CD8-positive, alpha-beta memory T cell (primary cell): ENCODE measurements around the gene MOV10L1. TPM values are rescaled to one million over a fixed set of nuclear protein-coding genes. Genes with fewer than 3 reads are reported as not detected.
A peak's percentile ranks its signal among the peaks of the same experiment; 100 is the strongest.
"Not testable (repeated sequence)": the region's sequence is repeated elsewhere in the genome, so short reads cannot be mapped to it uniquely, and the experiment has no call there.

Experiments
- CTCF ChIA-PET: fragments of 350-600 bp; sonication (Branson Sonifier 250); formaldehyde crosslinking; loops from one replicate; lab custom pipeline; 2021; ENCODE audit warnings: antibody characterized with exemption; lab: Charles Lee
- POLR2A ChIA-PET: fragments of 350-600 bp; sonication (Branson Sonifier 250); formaldehyde crosslinking; loops from one replicate; lab custom pipeline; 2021; ENCODE audit warnings: antibody characterized with exemption; lab: Charles Lee
- DNase-seq, 5 donors: peaks; one replicate each; pipeline versions ENCODE4 v3.0.0 to v3.0.0-alpha.2; 2020 to 2022; ENCODE audit warnings: mixed read lengths in 1 of 5
- H3K27ac ChIP-seq: one replicate; pipeline ENCODE4 v1.7.0; 2013; ENCODE audit warnings: low read depth, mild to moderate bottlenecking, low read length, moderate library complexity
- H3K27me3 ChIP-seq: 2 replicates; pipeline ENCODE4 v1.7.0; 2013; ENCODE audit warnings: low read length, mild to moderate bottlenecking; ENCODE audit not compliant: insufficient read depth, poor library complexity, severe bottlenecking
- H3K36me3 ChIP-seq: 2 replicates; pipeline ENCODE4 v1.7.0; 2013; ENCODE audit warnings: mild to moderate bottlenecking, low read length, moderate library complexity; ENCODE audit not compliant: insufficient read depth
- H3K4me1 ChIP-seq: 2 replicates; pipeline ENCODE4 v1.7.0; 2013; ENCODE audit warnings: mild to moderate bottlenecking, low read length, moderate library complexity; ENCODE audit not compliant: insufficient read depth
- H3K4me3 ChIP-seq: 2 replicates; pipeline ENCODE4 v1.7.0; 2013; ENCODE audit warnings: mild to moderate bottlenecking, low read length
- H3K9me3 ChIP-seq: 2 replicates; pipeline ENCODE4 v1.7.0; 2013; ENCODE audit warnings: mild to moderate bottlenecking, low read length
- H3K27ac Mint-ChIP-seq, 8 donors: one replicate each; pipeline ENCODE4 v1.8.0; 2020 to 2021; ENCODE audit warnings: mixed read lengths in 8 of 8, mild to moderate bottlenecking in 6 of 8, inconsistent platforms in 3 of 8, moderate library complexity in 3 of 8
- H3K27me3 Mint-ChIP-seq, 2 donors: one replicate each; pipeline ENCODE4 v1.8.0; 2020 to 2021; ENCODE audit warnings: mixed read lengths in 2 of 2, mild to moderate bottlenecking in 1 of 2, moderate library complexity in 1 of 2
- H3K36me3 Mint-ChIP-seq, 3 donors: one replicate each; pipeline ENCODE4 v1.8.0; 2020 to 2021; ENCODE audit warnings: mixed read lengths in 3 of 3, inconsistent platforms in 1 of 3, mild to moderate bottlenecking in 1 of 3
- H3K4me1 Mint-ChIP-seq, 3 donors: one replicate each; pipeline ENCODE4 v1.8.0; 2020 to 2021; ENCODE audit warnings: mixed read lengths in 3 of 3, inconsistent platforms in 1 of 3, mild to moderate bottlenecking in 1 of 3
- H3K4me3 Mint-ChIP-seq, 7 donors: one replicate each; pipeline ENCODE4 v1.8.0; 2020 to 2021; ENCODE audit warnings: mixed read lengths in 7 of 7, mild to moderate bottlenecking in 6 of 7, moderate library complexity in 4 of 7, inconsistent platforms in 2 of 7
- H3K9me3 Mint-ChIP-seq, 5 donors: one replicate each; pipeline ENCODE4 v1.8.0; 2020 to 2022; ENCODE audit warnings: mixed read lengths in 5 of 5, mild to moderate bottlenecking in 3 of 5, moderate library complexity in 2 of 5, inconsistent platforms in 1 of 5
- polyA plus RNA-seq: library from polyadenylated mRNA; unstranded; fragments of 300-500 nt; fragmentation: Illumina TruSeq; gene quantifications from one replicate; pipeline ENCODE4 v1.2.3, GENCODE V29; 2021
- total RNA-seq, 2 experiments: library from RNA; stranded (reverse); gene quantifications; one replicate each; pipeline ENCODE4 v1.2.3, GENCODE V29; 2021

Gene MOV10L1
- total and polyA plus RNA-seq, 3 experiments from 2014 or later = not detected

DNA sequence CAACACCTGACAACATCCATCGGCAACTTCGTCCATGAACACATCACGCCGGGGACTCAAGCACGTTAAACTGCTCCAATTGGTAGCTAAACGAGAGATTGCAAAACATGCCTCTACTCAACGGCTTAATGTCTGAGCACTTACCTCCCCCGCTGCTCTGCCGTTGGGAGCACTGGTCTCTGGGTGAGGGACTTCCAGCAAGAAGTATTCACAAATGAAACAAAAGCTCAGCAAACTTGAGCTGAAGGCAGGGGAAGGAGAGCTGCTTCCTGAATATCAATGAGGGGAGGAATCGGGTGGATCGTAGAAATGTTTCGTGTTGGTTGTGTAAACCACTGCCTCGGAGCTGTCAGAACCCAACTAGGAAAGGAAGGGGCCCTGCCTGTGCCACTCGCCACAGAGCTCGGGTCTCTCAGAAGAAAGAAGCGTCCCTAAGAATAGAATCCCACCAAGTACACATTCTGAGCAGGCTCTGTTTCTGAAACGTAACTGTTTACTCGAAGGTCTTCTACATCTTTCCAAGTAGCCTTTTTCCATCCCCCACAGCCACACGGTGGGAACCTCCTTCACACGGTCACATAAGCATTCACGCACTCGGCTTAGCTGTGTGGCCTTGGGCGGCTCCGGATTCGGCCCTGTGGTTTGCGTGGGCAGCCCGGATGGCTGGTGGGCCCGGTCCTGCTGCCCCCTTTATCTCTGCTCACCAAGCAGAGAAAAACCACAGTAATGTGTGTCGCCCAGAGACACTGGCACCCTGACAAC, 4.4 kb upstream of the MOV10L1 start, which contains the start of gene MLC1:
Gene MLC1, minus strand, starts transcription at position 216 of the 762 bp plus-strand sequence. CDS start 524 bp downstream, outside the sequence.
- Mint-ChIP-seq H3K4me1 (peaks cover 0 to 9% (median 0%) of the 10 kb centered on the region in 3 donors), H3K27me3 (peaks cover 1 to 19% of the 10 kb centered on the region in 2 donors), H3K36me3 (no peaks in the 10 kb centered on the region), H3K27ac (peak within 1 kb of the TSS in 4 of 8 donors; percentile 15 to 93 (median 69)), H3K9me3 (no peaks in the 10 kb centered on the region), H3K4me3 (peak within 1 kb of the TSS in 1 of 7 donors; percentile 40)
- H3K4me1 ChIP-seq = no peaks in the 10 kb centered on the region
- no peak within 1 kb of the TSS for H3K27ac ChIP-seq
- H3K4me3 ChIP-seq = peak within 1 kb of the TSS; percentile 53
- ChIA-PET CTCF (interaction anchor here (0.9 to 1.0 kb wide), 2 partner anchors 35 to 318 kb away, joined by 3 read pairs; no protein-coding TSS in a partner anchor), POLR2A (no interaction called here)
- H3K36me3 ChIP-seq = no peaks in the 10 kb centered on the region
- H3K27me3 ChIP-seq = no peaks in the 10 kb centered on the region
- DNase-seq = peak in 2 of 5 donors; percentile 6 to 17
- no peaks in the 10 kb centered on the region for H3K9me3 ChIP-seq

DNA sequence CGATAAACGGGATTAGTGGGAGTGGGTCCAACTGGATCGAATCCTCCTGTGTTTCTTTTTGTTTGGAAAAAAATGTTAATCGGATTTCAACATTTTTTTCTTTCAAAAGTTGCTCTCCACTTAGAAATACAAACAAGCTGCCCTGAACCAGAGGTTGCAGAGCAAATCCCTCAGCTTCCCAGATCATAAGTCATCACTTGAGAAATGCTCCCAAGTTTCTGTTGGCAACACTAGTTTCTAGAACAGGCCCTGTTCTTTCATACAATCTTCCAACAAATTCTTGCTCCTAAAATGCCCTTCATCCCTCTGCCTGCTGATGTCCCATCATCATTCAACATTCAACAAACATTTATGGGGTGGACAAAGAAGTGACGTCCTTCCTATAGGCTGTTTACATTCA, 3.3 kb upstream of the MOV10L1 start:
- Mint-ChIP-seq H3K9me3 (no peaks in the 10 kb centered on the region), H3K36me3 (no peaks in the 10 kb centered on the region), H3K4me1 (peaks cover 0 to 9% (median 0%) of the 10 kb centered on the region in 3 donors), H3K27ac (peak overlapping the region in 2 of 8 donors; percentile 39 to 66), H3K4me3 (peak overlapping the region in 3 of 7 donors; percentile 19 to 89 (median 43)), H3K27me3 (peaks cover 1 to 15% of the 10 kb centered on the region in 2 donors)
- Histone ChIP-seq H3K36me3 (no peaks in the 10 kb centered on the region), H3K4me1 (no peaks in the 10 kb centered on the region), H3K9me3 (no peaks in the 10 kb centered on the region), H3K27me3 (no peaks in the 10 kb centered on the region), H3K4me3 (no peak overlapping the region), H3K27ac (no peak overlapping the region)
- POLR2A ChIA-PET = no interaction called here
- no peak for DNase-seq
- CTCF ChIA-PET = no interaction called here

DNA sequence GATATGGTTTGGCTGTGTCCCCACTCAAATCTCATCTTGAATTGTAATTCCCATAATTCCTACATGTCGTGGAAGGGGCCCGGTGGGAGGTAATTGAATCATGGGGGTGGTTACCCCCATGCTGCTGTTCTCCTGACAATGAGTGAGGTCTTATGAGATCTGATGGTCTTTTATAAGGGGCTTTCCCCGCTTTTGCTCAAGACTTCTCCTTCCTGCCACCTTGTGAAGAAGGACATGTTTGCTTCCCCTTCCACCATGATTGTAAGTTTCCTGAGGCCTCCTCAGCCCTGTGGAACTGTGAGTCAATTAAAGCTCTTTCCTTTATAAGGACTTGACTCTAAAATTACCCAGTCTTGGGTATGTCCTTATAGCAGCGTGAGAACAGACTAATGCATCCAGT, 2.8 kb upstream of the MOV10L1 start:
- DNase-seq, H3K4me1 Mint-ChIP-seq, H3K27me3 ChIP-seq, H3K9me3 Mint-ChIP-seq, H3K4me1 ChIP-seq, H3K9me3 ChIP-seq, POLR2A ChIA-PET, H3K4me3 ChIP-seq, H3K36me3 Mint-ChIP-seq, H3K27ac ChIP-seq, CTCF ChIA-PET, H3K36me3 ChIP-seq: not testable (repeated sequence)
- Mint-ChIP-seq H3K4me3 (peak overlapping the region in 3 of 7 donors; percentile 19 to 89 (median 41)), H3K27me3 (peaks cover 1 to 15% of the 10 kb centered on the region in 2 donors), H3K27ac (peak overlapping the region in 1 of 8 donors; percentile 78)

DNA sequence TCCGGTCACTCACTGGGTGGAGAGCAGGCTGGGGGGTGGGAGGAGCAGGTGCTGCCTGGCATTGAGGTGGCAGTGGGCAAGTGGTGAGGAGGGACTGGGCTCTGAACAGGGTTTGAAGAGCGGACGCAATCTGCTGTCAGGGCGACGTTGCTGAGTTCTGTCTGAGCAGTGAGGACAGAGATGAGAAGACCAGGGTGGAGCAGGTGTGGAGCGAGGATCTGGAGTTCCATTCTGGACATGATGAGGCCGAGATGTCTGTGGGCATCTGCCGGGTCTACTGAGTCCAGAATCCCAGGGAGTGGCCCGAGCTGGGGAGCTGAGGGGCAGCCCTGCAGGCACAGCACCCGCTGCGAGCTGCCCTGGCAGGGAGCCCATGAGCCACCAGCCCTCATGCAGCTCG, 2.2 kb upstream of the MOV10L1 start:
- Histone ChIP-seq H3K36me3 (no peaks in the 10 kb centered on the region), H3K4me1 (no peaks in the 10 kb centered on the region), H3K27me3 (no peaks in the 10 kb centered on the region), H3K9me3 (no peaks in the 10 kb centered on the region), H3K4me3 (no peak overlapping the region), H3K27ac (no peak overlapping the region)
- Mint-ChIP-seq H3K4me1 (peaks cover 0 to 9% (median 0%) of the 10 kb centered on the region in 3 donors), H3K27me3 (peaks cover 1 to 15% of the 10 kb centered on the region in 2 donors), H3K27ac (peak overlapping the region in 1 of 8 donors; percentile 79), H3K36me3 (no peaks in the 10 kb centered on the region), H3K9me3 (no peaks in the 10 kb centered on the region), H3K4me3 (peak overlapping the region in 1 of 7 donors; percentile 36)
- DNase-seq = no peak
- POLR2A ChIA-PET = no interaction called here
- CTCF ChIA-PET = no interaction called here

DNA sequence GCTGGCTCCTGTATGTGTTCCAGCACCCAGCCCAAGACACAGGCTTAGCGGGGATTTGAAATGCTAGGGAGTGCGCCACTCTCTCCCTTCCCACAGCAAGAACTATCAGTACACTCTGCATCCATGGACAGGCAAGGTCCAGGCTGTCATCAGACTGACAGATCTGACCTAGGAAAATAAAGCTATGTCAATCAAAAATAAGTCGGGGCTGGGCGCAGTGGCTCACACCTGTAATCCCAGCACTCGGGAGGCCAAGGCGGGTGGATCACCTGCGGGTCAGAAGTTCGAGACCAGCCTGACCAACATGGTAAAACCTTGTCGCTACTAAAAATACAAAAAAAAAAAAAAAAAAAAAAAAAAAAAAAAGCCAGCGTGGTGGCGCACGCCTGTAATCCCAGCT, 1.7 kb upstream of the MOV10L1 start:
- Histone ChIP-seq H3K27ac (no peak overlapping the region), H3K4me3 (no peak overlapping the region), H3K4me1 (no peaks in the 10 kb centered on the region), H3K36me3 (no peaks in the 10 kb centered on the region), H3K9me3 (no peaks in the 10 kb centered on the region), H3K27me3 (no peaks in the 10 kb centered on the region)
- no peak for DNase-seq
- Mint-ChIP-seq H3K4me1 (peaks cover 0 to 9% (median 0%) of the 10 kb centered on the region in 3 donors), H3K9me3 (no peaks in the 10 kb centered on the region), H3K4me3 (no peak overlapping the region), H3K36me3 (no peaks in the 10 kb centered on the region), H3K27ac (peak overlapping the region in 1 of 8 donors; percentile 29), H3K27me3 (peaks cover 0 to 12% of the 10 kb centered on the region in 2 donors)
- ChIA-PET CTCF (no interaction called here), POLR2A (no interaction called here)

DNA sequence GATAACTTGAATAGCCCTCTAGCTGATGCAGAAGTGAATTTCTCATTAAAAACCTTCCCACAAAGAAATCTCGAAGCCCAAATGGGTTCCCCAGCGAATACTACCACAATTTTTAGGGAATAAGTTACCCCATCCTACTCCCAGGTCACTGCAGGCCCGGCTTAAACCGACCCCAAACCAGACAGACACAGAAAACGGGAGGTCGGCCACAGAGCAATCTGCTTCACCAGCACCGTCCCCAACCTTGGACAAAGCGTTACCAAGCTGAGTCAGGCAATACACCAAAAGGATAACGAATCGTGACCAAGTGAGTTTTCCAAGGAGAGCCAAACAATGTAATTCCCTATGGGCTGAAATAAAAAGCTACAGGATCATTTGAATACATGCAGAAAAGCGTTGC, 575 bp upstream of the MOV10L1 start:
- no peak overlapping the region for H3K4me3 Mint-ChIP-seq
- ChIA-PET POLR2A (interaction anchor here (0.6 kb wide), 1 partner anchor 253 kb away, joined by 7 read pairs; no protein-coding TSS in a partner anchor), CTCF (no interaction called here)
- peaks cover 0 to 9% (median 0%) of the 10 kb centered on the region in 3 donors for H3K4me1 Mint-ChIP-seq
- Histone ChIP-seq H3K27me3 (no peaks in the 10 kb centered on the region), H3K9me3 (no peaks in the 10 kb centered on the region), H3K36me3 (no peaks in the 10 kb centered on the region), H3K4me1 (no peaks in the 10 kb centered on the region), H3K4me3 (no peak overlapping the region), H3K27ac (no peak overlapping the region)
- no peak overlapping the region for H3K27ac Mint-ChIP-seq
- no peaks in the 10 kb centered on the region for H3K36me3 Mint-ChIP-seq
- peaks cover 0 to 16% of the 10 kb centered on the region in 2 donors for H3K27me3 Mint-ChIP-seq
- H3K9me3 Mint-ChIP-seq = no peaks in the 10 kb centered on the region
- DNase-seq = no peak

DNA sequence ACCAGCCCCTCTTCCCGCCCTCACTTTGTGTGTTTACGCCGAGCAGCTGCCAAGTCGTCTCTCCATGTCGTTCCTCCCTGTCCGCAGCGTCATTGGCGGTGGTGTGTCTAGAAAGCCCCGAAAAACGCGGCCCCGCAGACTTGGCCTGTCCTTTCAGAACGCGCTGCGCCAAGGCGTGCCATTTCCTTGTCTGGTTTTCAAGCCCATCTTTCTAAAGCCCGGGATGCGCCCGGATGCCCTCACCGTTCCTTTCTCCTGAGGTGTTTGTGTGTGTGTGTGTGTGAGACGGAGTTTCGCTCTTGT, 557 bp downstream of the MOV10L1 start:
- no peak overlapping the region for H3K27ac Mint-ChIP-seq
- no peak overlapping the region for H3K4me3 Mint-ChIP-seq
- Histone ChIP-seq H3K4me3 (no peak overlapping the region), H3K9me3 (no peaks in the 10 kb centered on the region), H3K27ac (no peak overlapping the region), H3K36me3 (no peaks in the 10 kb centered on the region), H3K27me3 (no peaks in the 10 kb centered on the region), H3K4me1 (no peaks in the 10 kb centered on the region)
- ChIA-PET CTCF (no interaction called here), POLR2A (no interaction called here)
- H3K4me1 Mint-ChIP-seq = peaks cover 0 to 9% (median 0%) of the 10 kb centered on the region in 3 donors
- DNase-seq = no peak
- H3K9me3 Mint-ChIP-seq = no peaks in the 10 kb centered on the region
- peaks cover 0 to 20% of the 10 kb centered on the region in 2 donors for H3K27me3 Mint-ChIP-seq
- H3K36me3 Mint-ChIP-seq = no peaks in the 10 kb centered on the region

DNA sequence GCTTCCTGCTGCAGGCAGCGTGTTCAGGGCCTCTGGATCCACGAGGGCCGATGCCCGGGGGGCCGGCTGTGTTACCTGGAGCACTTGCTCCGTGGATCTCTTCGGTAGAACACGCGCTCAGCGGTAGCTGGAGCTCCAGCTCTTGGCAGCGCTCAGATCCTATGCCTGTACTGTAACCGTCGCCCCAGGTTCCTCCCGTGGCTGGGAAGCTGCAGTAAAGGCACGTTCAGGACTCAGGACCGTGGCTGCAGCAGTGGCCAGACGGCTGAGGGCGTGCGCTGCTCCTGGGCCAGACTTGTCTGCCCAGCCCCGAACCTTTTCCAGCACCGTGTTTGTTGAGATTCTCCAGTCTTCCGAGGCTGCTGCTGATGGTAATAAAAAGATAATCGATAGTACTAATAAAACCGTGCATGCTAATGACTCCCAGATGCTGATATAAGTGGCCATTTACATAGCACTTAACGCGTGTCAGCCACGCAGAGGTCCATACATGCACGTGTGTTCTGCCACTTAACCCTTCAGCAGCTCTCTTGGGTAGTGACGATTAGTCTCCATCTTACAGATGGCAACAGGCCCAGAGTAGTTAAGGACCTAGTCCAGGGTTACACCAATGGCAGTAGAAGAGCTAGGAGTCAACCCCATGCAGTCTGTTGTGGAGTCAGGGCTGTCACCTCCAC, 1.4 kb downstream of the MOV10L1 start:
- Mint-ChIP-seq H3K4me3 (no peak overlapping the region), H3K9me3 (no peaks in the 10 kb centered on the region), H3K27ac (no peak overlapping the region), H3K4me1 (peaks cover 0 to 9% (median 0%) of the 10 kb centered on the region in 3 donors), H3K27me3 (peaks cover 3 to 24% of the 10 kb centered on the region in 2 donors), H3K36me3 (no peaks in the 10 kb centered on the region)
- Histone ChIP-seq H3K4me3 (no peak overlapping the region), H3K27me3 (no peaks in the 10 kb centered on the region), H3K36me3 (no peaks in the 10 kb centered on the region), H3K9me3 (no peaks in the 10 kb centered on the region), H3K4me1 (no peaks in the 10 kb centered on the region), H3K27ac (no peak overlapping the region)
- CTCF ChIA-PET = no interaction called here
- POLR2A ChIA-PET = no interaction called here
- DNase-seq = no peak
